ENCODE measurements around the gene ARRDC3.

- TF ChIP-seq EZH2 (IDR thresholded peaks at IDR 0.05; ENCODE audit: insufficient read depth, poor library complexity, severe bottlenecking), result no peak
- TF ChIP-seq EZH2phosphoT487 (IDR thresholded peaks at IDR 0.05; ENCODE audit: insufficient read depth, low read depth), result no peak
Measured at GRCh38 chr5:91424638-91425436, 41.7 kb upstream of the ARRDC3 start.
